H1 (cell line): ENCODE results near the gene KANSL1. TPM values are rescaled to one million over a fixed set of nuclear protein-coding genes. Genes with fewer than 3 reads are reported as not detected.

ENCODE experiments used
- CTCF ChIA-PET: fragments of 300-600 bp; sonication (Branson Sonifier 250); formaldehyde crosslinking; loops from one replicate; lab custom pipeline; 2021; ENCODE audit not compliant: partially characterized antibody; lab: Charles Lee
- POLR2A ChIA-PET: fragments of 300-600 bp; sonication (Branson Sonifier 250); formaldehyde crosslinking; loops from one replicate; lab custom pipeline; 2021; ENCODE audit warnings: inconsistent platforms; ENCODE audit not compliant: partially characterized antibody; lab: Charles Lee
- DNase-seq, 2 experiments: peaks; one replicate each; pipeline versions ENCODE4 v3.0.0 to v3.0.0-alpha.2; 2010 to 2022; ENCODE audit warnings: low spot score in 2 of 2, low read depth in 1 of 2, mixed read lengths in 1 of 2
- FAIRE-seq: peaks from 2 replicates; lab custom pipeline; 2011; peaks lifted over from hg19 to GRCh38; lab: Jason Lieb, UNC
- H2AFZ ChIP-seq: 2 replicates; pipeline ENCODE4 v1.8.1; 2012; ENCODE audit warnings: low read length, inconsistent platforms
- H2AK5ac ChIP-seq: 2 replicates; pipeline ENCODE4 v1.6.1; 2013; ENCODE audit warnings: low read depth, low read length
- H2BK120ac ChIP-seq: replicated peaks from 2 replicates; pipeline ENCODE3; 2013; ENCODE audit warnings: low read depth, low read length, inconsistent platforms
- H2BK12ac ChIP-seq: 2 replicates; pipeline ENCODE4 v1.6.1; 2013; ENCODE audit warnings: low read depth, low read length
- H2BK15ac ChIP-seq: 2 replicates; pipeline ENCODE4 v1.6.1; 2013; ENCODE audit warnings: low read length
- H2BK20ac ChIP-seq: 2 replicates; pipeline ENCODE4 v1.6.1; 2013; ENCODE audit warnings: low read length
- H2BK5ac ChIP-seq: 2 replicates; pipeline ENCODE4 v1.6.1; 2013; ENCODE audit warnings: low read depth, low read length
- H3K14ac ChIP-seq: 2 replicates; pipeline ENCODE4 v1.6.1; 2013; ENCODE audit warnings: inconsistent platforms; ENCODE audit not compliant: insufficient read length
- H3K18ac ChIP-seq: 2 replicates; pipeline ENCODE4 v1.6.1; 2013; ENCODE audit warnings: low read length; ENCODE audit errors: extremely low read depth
- H3K23ac ChIP-seq: 2 replicates; pipeline ENCODE4 v1.6.1; 2013; ENCODE audit warnings: inconsistent platforms; ENCODE audit not compliant: insufficient read length
- H3K23me2 ChIP-seq: 2 replicates; pipeline ENCODE4 v1.6.1; 2013; ENCODE audit warnings: low read depth, low read length
- H3K27ac ChIP-seq: 2 replicates; pipeline ENCODE4 v1.6.1; 2011; ENCODE audit warnings: low read depth, low read length, inconsistent platforms
- H3K27me3 ChIP-seq, 4 experiments: replicated peaks in 1 of 4; 1 replicate in 1 of 4; 2 replicates in 3 of 4; pipeline versions ENCODE4 v1.6.1 to v1.8.1; 2011 to 2013; ENCODE audit warnings: low read length in 3 of 4, mild to moderate bottlenecking in 3 of 4, inconsistent platforms in 2 of 4, mixed read lengths in 2 of 4, moderate library complexity in 1 of 4; ENCODE audit not compliant: control insufficient read depth in 3 of 4, insufficient read depth in 3 of 4; ENCODE audit errors: extremely low read depth in 1 of 4
- H3K36me3 ChIP-seq, 4 experiments: 2 replicates each; pipeline versions ENCODE4 v1.6.1 to v1.8.1; 2011 to 2013; ENCODE audit warnings: mild to moderate bottlenecking in 4 of 4, low read length in 3 of 4, moderate library complexity in 2 of 4, control low read depth in 1 of 4, inconsistent platforms in 1 of 4; ENCODE audit not compliant: insufficient read depth in 4 of 4, control insufficient read depth in 2 of 4
- H3K4ac ChIP-seq: replicated peaks from 2 replicates; pipeline ENCODE3; 2013; ENCODE audit warnings: low read length, low read depth, mixed read lengths, inconsistent platforms; ENCODE audit not compliant: insufficient read length
- H3K4me1 ChIP-seq, 4 experiments: replicated peaks in 1 of 4; 1 replicate in 1 of 4; 2 replicates in 3 of 4; pipeline versions ENCODE4 v1.6.1 to v1.8.1; 2011 to 2013; ENCODE audit warnings: low read length in 3 of 4, inconsistent platforms in 2 of 4, mixed read lengths in 1 of 4; ENCODE audit not compliant: insufficient read depth in 4 of 4, control insufficient read depth in 3 of 4
- H3K4me2 ChIP-seq, 2 experiments: 2 replicates each; pipeline versions ENCODE4 v1.6.1 to v1.8.1; 2011 to 2013; ENCODE audit warnings: low read depth in 2 of 2, low read length in 2 of 2, control low read depth in 1 of 2, inconsistent platforms in 1 of 2, mild to moderate bottlenecking in 1 of 2; ENCODE audit not compliant: insufficient read depth in 1 of 2
- H3K4me3 ChIP-seq, 4 experiments: fragments of 200-600, 300-600 bp in 1 of 4; sonication (generic), shearing (Covaris generic), sonication (Bioruptor Twin) in 1 of 4; 2 replicates each; pipeline versions ENCODE4 v1.5.1 to v1.8.1; 2011 to 2016; ENCODE audit warnings: low read length in 4 of 4, low read depth in 3 of 4, control low read depth in 2 of 4, inconsistent platforms in 2 of 4, mild to moderate bottlenecking in 2 of 4, mixed read lengths in 1 of 4, moderate library complexity in 1 of 4; ENCODE audit not compliant: insufficient read depth in 2 of 4; ENCODE audit errors: extremely low read depth in 1 of 4
- H3K56ac ChIP-seq: replicated peaks from 2 replicates; pipeline ENCODE3; 2013; ENCODE audit warnings: low read depth, mild to moderate bottlenecking, mixed read lengths, low read length, inconsistent platforms; ENCODE audit not compliant: insufficient read length
- H3K79me1 ChIP-seq: 2 replicates; pipeline ENCODE4 v1.6.1; 2013; ENCODE audit warnings: low read depth, low read length, control low read depth
- H3K79me2 ChIP-seq, 2 experiments: 2 replicates each; pipeline versions ENCODE4 v1.6.1 to v1.8.1; 2012 to 2013; ENCODE audit warnings: low read length in 2 of 2, mild to moderate bottlenecking in 2 of 2, inconsistent platforms in 1 of 2; ENCODE audit not compliant: insufficient read depth in 2 of 2, control insufficient read depth in 1 of 2
- H3K9ac ChIP-seq, 4 experiments: replicated peaks in 1 of 4; 1 replicate in 1 of 4; 2 replicates in 3 of 4; pipeline versions ENCODE4 v1.6.1 to v1.8.1; 2011 to 2013; ENCODE audit warnings: low read depth in 3 of 4, low read length in 3 of 4, control low read depth in 2 of 4, mild to moderate bottlenecking in 2 of 4, moderate library complexity in 2 of 4, inconsistent platforms in 1 of 4; ENCODE audit errors: extremely low read depth in 1 of 4
- H3K9me3 ChIP-seq, 2 experiments: 2 replicates each; pipeline versions ENCODE4 v1.6.1 to v1.8.1; 2012 to 2013; ENCODE audit warnings: mild to moderate bottlenecking in 2 of 2, moderate library complexity in 2 of 2, control low read depth in 1 of 2, inconsistent platforms in 1 of 2, low read depth in 1 of 2, low read length in 1 of 2, mixed read lengths in 1 of 2; ENCODE audit not compliant: insufficient read depth in 2 of 2
- H4K20me1 ChIP-seq, 2 experiments: replicated peaks in 1 of 2; 2 replicates each; pipeline versions ENCODE3 to v1.8.1; 2011 to 2013; ENCODE audit warnings: inconsistent platforms in 2 of 2, low read length in 2 of 2, mild to moderate bottlenecking in 1 of 2; ENCODE audit not compliant: insufficient read depth in 2 of 2, control insufficient read depth in 1 of 2
- H4K5ac ChIP-seq: 2 replicates; pipeline ENCODE4 v1.6.1; 2013; ENCODE audit warnings: low read length, low read depth, mixed read lengths, inconsistent platforms; ENCODE audit not compliant: insufficient read length
- H4K8ac ChIP-seq: 2 replicates; pipeline ENCODE4 v1.8.0; 2013; ENCODE audit warnings: mild to moderate bottlenecking, moderate library complexity, low read length, inconsistent platforms; ENCODE audit not compliant: insufficient read depth; ENCODE audit errors: extremely low read depth
- H4K91ac ChIP-seq: replicated peaks from 2 replicates; pipeline ENCODE3; 2013; ENCODE audit warnings: low read length, mixed read lengths, inconsistent platforms; ENCODE audit not compliant: insufficient read length
- CBX5 ChIP-seq: fragments of 300-800, 300-1000 bp; sonication (generic); IDR thresholded peaks from 2 replicates; pipeline ENCODE4 v1.7.1; 2016; ENCODE audit warnings: antibody characterized with exemption, low read length, low read depth
- CREB1 ChIP-seq: IDR thresholded peaks from 2 replicates; pipeline ENCODE4 v1.6.1; 2012; ENCODE audit warnings: inconsistent platforms
- GTF2F1 ChIP-seq: IDR thresholded peaks from 2 replicates; pipeline ENCODE4 v1.6.1; 2012; ENCODE audit warnings: low read depth, low read length, improper control_type of control experiment, borderline replicate concordance
- JUN ChIP-seq: IDR thresholded peaks from 2 replicates; pipeline ENCODE4 v1.6.1; 2011; ENCODE audit warnings: low read depth, mild to moderate bottlenecking, improper control_type of control experiment, low read length
- KDM5A ChIP-seq: fragments of 200-600 bp; IDR thresholded peaks from 2 replicates; pipeline ENCODE4 v1.7.1; 2012; ENCODE audit warnings: mild to moderate bottlenecking, low read length, inconsistent platforms, mixed read lengths
- MAFK ChIP-seq: IDR thresholded peaks from 2 replicates; pipeline ENCODE4 v1.6.1; 2012; ENCODE audit warnings: low read depth, mild to moderate bottlenecking, improper control_type of control experiment, low read length
- NANOG ChIP-seq: IDR thresholded peaks from 2 replicates; pipeline ENCODE4 v1.6.1; 2011; ENCODE audit warnings: low read length, low read depth, mild to moderate bottlenecking, inconsistent platforms; ENCODE audit not compliant: insufficient read depth, poor library complexity, severe bottlenecking
- SP2 ChIP-seq: IDR thresholded peaks from 2 replicates; pipeline ENCODE4 v1.6.1; 2012; ENCODE audit warnings: mild to moderate bottlenecking, low read length, inconsistent platforms
- SUZ12 ChIP-seq: fragments of 200-600 bp; sonication (generic); IDR thresholded peaks from 2 replicates; pipeline ENCODE4 v1.6.1; 2012; ENCODE audit warnings: mild to moderate bottlenecking, inconsistent platforms, low read length, moderate library complexity, mixed read lengths
- TEAD4 ChIP-seq: IDR thresholded peaks from 2 replicates; pipeline ENCODE4 v1.6.1; 2012; ENCODE audit warnings: low read depth, low read length, inconsistent platforms, mixed read lengths
- WGBS, 2 experiments: shearing (Covaris generic) in 1 of 2; methylation state at CpG; one replicate each; pipeline versions ENCODE4 v1.1.6 to v1.1.7; 2013 to 2015; ENCODE audit warnings: low lambda C conversion rate in 2 of 2, mixed read lengths in 2 of 2, inconsistent platforms in 1 of 2, low coverage in 1 of 2, missing lambda C conversion rate in 1 of 2; ENCODE audit not compliant: insufficient replicate concordance in 2 of 2, insufficient coverage in 1 of 2, insufficient read length in 1 of 2; ENCODE audit errors: extremely low coverage in 1 of 2, missing lambda C conversion rate in 1 of 2; 5-methylcytosine and 5-hydroxymethylcytosine counted together
- polyA plus RNA-seq, 7 experiments: library from polyadenylated mRNA; depleted of rRNA in 3 of 7; stranded (reverse) in 5 of 7; unstranded in 2 of 7; fragments of >200 nt in 5 of 7; fragments of 200-250 nt in 2 of 7; gene quantifications; 1 replicate in 5 of 7; 2 replicates in 1 of 7; 4 replicates in 1 of 7; pipeline versions ENCODE4 v1.2.1 to v1.2.3, GENCODE V29; 2011 to 2013; ENCODE audit warnings: missing spikeins in 2 of 7, mixed read lengths in 2 of 7
- total RNA-seq: library from RNA; stranded (reverse); fragmentation: NEBNext Ultra II Directional; extraction: Animal tissue kit (Norgen Biotek cat#: 25700); gene quantifications from 2 replicates; pipeline ENCODE4 v1.2.1, GENCODE V29; 2021
- TF ChIP-seq, protein P1 (sequence below): IDR thresholded peaks from 2 replicates; pipeline ENCODE4 v1.6.1; 2011; ENCODE audit warnings: low read length, improper control_type of control experiment
- TF ChIP-seq, protein P2 (sequence below): IDR thresholded peaks from 2 replicates; pipeline ENCODE4 v1.6.1; 2012; ENCODE audit warnings: inconsistent platforms

Gene KANSL1
- total and polyA plus RNA-seq, 2 of the 8 experiments (the other 6 are each of a cell fraction or from before 2014, with no cell fraction given) = 34.0 to 128 TPM

DNA sequence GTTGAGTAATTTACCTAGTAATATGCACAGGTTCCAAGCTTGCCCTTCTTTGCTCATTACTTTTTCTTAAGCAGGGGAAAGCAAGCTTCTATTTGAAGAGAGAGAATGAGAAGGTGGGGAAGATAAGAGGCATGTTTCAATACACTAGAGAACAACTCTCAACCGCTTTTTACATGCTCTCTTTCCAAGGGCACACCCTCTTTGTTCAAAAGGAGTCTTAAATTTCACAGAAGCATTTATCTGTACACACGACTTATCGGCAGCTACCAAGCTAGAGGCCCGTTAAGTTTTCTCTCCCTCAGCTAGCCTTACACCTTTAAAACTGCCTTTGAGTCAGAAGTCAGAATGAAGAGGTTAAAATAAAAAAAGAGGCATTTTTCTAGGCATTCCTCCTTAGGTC is 114.6 kb downstream of the KANSL1 start:
- Histone ChIP-seq H2BK12ac (no peak overlapping the region), H3K27me3 (no peaks in the 10 kb centered on the region), H3K23me2 (no peaks in the 10 kb centered on the region), H3K9me3 (no peaks in the 10 kb centered on the region), H3K79me2 (peaks cover 0 to 73% of the 10 kb centered on the region in 2 experiments; a peak in 3 of 4 replicates), H2BK5ac (no peak overlapping the region), H4K5ac (no peak overlapping the region), H3K23ac (no peak overlapping the region), H4K20me1 (peaks cover 2 to 9% of the 10 kb centered on the region in 2 experiments), H2BK120ac (no peak overlapping the region), H3K4me3 (no peak overlapping the region), H3K14ac (no peak overlapping the region), H3K4me1 (peaks cover 0 to 3% (median 0%) of the 10 kb centered on the region in 4 experiments; a peak in 1 of 7 replicates), H2BK15ac (no peak overlapping the region), H3K79me1 (peaks cover 2% of the 10 kb centered on the region; the same call in 1 of the 2 replicates), H2BK20ac (no peak overlapping the region), H2AFZ (no peak overlapping the region), H3K56ac (no peak overlapping the region), H3K36me3 (peaks cover 0 to 16% (median 9%) of the 10 kb centered on the region in 4 experiments; a peak in 4 of 8 replicates), H3K18ac (no peak overlapping the region), H4K8ac (no peak overlapping the region), H3K9ac (no peak overlapping the region), H2AK5ac (no peak overlapping the region), H4K91ac (no peak overlapping the region), H3K27ac (no peak overlapping the region), H3K4me2 (no peak overlapping the region), H3K4ac (no peak overlapping the region)
- CTCF ChIA-PET = interaction anchor here (0.5 to 1.8 kb wide), 3 partner anchors 30 to 156 kb away, joined by 3 to 4 read pairs (median 4); no protein-coding TSS in a partner anchor
- 92% methylated on average over 4 of the region's 4 CpGs; no CpG with 5 or more reads in 1 of the 2 experiments for WGBS, 2 experiments
- POLR2A ChIA-PET = interaction anchor here (0.9 to 1.2 kb wide), 2 partner anchors 12 to 13 kb away, joined by 4 to 6 read pairs; no protein-coding TSS in a partner anchor
- no peak for DNase-seq
- FAIRE-seq = no peak
- TF ChIP-seq JUN (no peak), GTF2F1 (no peak), SP2 (no peak), SUZ12 (no peak), KDM5A (no peak), TEAD4 (no peak), CREB1 (no peak), CBX5 (no peak), NANOG (no peak), MAFK (no peak)
- TF ChIP-seq, protein P1, sequence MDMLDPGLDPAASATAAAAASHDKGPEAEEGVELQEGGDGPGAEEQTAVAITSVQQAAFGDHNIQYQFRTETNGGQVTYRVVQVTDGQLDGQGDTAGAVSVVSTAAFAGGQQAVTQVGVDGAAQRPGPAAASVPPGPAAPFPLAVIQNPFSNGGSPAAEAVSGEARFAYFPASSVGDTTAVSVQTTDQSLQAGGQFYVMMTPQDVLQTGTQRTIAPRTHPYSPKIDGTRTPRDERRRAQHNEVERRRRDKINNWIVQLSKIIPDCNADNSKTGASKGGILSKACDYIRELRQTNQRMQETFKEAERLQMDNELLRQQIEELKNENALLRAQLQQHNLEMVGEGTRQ = no peak
- TF ChIP-seq, protein P2, sequence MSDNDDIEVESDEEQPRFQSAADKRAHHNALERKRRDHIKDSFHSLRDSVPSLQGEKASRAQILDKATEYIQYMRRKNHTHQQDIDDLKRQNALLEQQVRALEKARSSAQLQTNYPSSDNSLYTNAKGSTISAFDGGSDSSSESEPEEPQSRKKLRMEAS = no peak
